Inferior parietal cortex (tissue), 1 donor: ENCODE measurements around the gene TMF1.
A peak's percentile ranks its signal among the peaks of the same experiment; 100 is the strongest.

Source experiments
- DNase-seq: peaks from one replicate; pipeline ENCODE4 v3.0.0-alpha.2; 2016; ENCODE audit errors: extremely low spot score

TMF1 gene

GRCh38 chr3:69013253-69014021 lies 38.7 kb downstream of the TMF1 start, which contains the start of gene EOGT:
Gene EOGT, minus strand, starts transcription at chr3:69013684. Its CDS starts 3,838 bp downstream, at chr3:69009846.
- DNase-seq = peak; percentile 76

GRCh38 chr3:69012800-69013252 lies 39.3 kb downstream of the TMF1 start:
- DNase-seq = no peak

- DNase-seq = no peak
Observed at GRCh38 chr3:69012100-69012799, 39.9 kb downstream of the TMF1 start.

- no peak for DNase-seq
Observed at GRCh38 chr3:69011096-69011730, 40.9 kb downstream of the TMF1 start.

- no peak for DNase-seq
Observed at GRCh38 chr3:69009559-69010410, 42.3 kb downstream of the TMF1 start.

- no peak for DNase-seq
Observed at GRCh38 chr3:69008980-69009379, 43.2 kb downstream of the TMF1 start.

- DNase-seq = no peak
Observed at GRCh38 chr3:69005791-69006482, 46.2 kb downstream of the TMF1 start.

- no peak for DNase-seq
Observed at GRCh38 chr3:69005071-69005790, 46.9 kb downstream of the TMF1 start.

- DNase-seq = no peak
Observed at GRCh38 chr3:69004138-69004537, 48.0 kb downstream of the TMF1 start.

- no peak for DNase-seq
Observed at GRCh38 chr3:68999605-69000004, 52.5 kb downstream of the TMF1 start.

- no peak for DNase-seq
Observed at GRCh38 chr3:68999158-68999557, 53.0 kb downstream of the TMF1 start.

GRCh38 chr3:68997887-68998286 lies 54.2 kb downstream of the TMF1 start:
- no peak for DNase-seq

GRCh38 chr3:68996356-68996995 lies 55.7 kb downstream of the TMF1 start:
- DNase-seq = no peak

- DNase-seq = no peak
Observed at GRCh38 chr3:68988740-68989139, 63.4 kb downstream of the TMF1 start.

GRCh38 chr3:68987322-68987721 lies 64.8 kb downstream of the TMF1 start:
- no peak for DNase-seq

- no peak for DNase-seq
Observed at GRCh38 chr3:68986496-68987208, 65.5 kb downstream of the TMF1 start.

- no peak for DNase-seq
Observed at GRCh38 chr3:68985146-68985790, 66.9 kb downstream of the TMF1 start.

- DNase-seq = no peak
Observed at GRCh38 chr3:68984011-68984530, 68.1 kb downstream of the TMF1 start.
